HEK293 (cell line): ENCODE data around the gene PXYLP1.

ENCODE experiments used
- CTCF ChIP-seq: fragments of 450-650 bp; formaldehyde crosslinking; IDR thresholded peaks from 2 replicates; pipeline ENCODE4 v1.5.1; 2016; ENCODE audit warnings: missing biosample characterization, missing genetic modification characterization
- ZNF768 ChIP-seq: fragments of 450-650 bp; formaldehyde crosslinking; IDR thresholded peaks from 2 replicates; pipeline ENCODE4 v1.5.1; 2018; ENCODE audit warnings: missing biosample characterization, mild to moderate bottlenecking, missing genetic modification characterization
- TF ChIP-seq, protein P1 (sequence below): fragments of 450-650 bp; formaldehyde crosslinking; IDR thresholded peaks from 2 replicates; pipeline ENCODE4 v1.5.1; 2017; ENCODE audit warnings: missing biosample characterization, missing genetic modification characterization

DNA sequence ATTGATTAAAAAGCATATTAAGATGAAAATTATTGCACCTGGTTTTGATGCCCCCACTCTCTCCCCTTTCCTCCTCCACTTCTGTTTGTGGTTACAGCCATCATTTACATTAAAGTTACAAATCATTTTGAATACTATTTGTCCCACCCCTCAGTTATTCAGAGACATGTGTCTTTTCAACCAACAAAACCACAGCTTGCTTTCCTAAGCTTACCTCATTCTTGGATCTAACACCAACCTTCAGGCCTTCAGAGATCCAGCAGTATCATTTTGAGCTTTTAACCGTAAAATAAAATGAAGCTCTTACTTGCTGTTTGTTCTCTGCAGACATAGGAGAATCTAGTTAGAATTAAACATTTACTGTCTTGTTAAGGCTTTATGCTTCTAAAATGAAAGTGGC, 4.7 kb downstream of the PXYLP1 start:
- TF ChIP-seq ZNF768 (tag by site-specific recombination) (no peak), CTCF (tag by site-specific recombination) (no peak)
- TF ChIP-seq, protein P1, sequence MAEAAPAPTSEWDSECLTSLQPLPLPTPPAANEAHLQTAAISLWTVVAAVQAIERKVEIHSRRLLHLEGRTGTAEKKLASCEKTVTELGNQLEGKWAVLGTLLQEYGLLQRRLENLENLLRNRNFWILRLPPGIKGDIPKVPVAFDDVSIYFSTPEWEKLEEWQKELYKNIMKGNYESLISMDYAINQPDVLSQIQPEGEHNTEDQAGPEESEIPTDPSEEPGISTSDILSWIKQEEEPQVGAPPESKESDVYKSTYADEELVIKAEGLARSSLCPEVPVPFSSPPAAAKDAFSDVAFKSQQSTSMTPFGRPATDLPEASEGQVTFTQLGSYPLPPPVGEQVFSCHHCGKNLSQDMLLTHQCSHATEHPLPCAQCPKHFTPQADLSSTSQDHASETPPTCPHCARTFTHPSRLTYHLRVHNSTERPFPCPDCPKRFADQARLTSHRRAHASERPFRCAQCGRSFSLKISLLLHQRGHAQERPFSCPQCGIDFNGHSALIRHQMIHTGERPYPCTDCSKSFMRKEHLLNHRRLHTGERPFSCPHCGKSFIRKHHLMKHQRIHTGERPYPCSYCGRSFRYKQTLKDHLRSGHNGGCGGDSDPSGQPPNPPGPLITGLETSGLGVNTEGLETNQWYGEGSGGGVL = no peak
